ENCODE measurements around the gene ABCC11.

The ABCC11 gene

DNA sequence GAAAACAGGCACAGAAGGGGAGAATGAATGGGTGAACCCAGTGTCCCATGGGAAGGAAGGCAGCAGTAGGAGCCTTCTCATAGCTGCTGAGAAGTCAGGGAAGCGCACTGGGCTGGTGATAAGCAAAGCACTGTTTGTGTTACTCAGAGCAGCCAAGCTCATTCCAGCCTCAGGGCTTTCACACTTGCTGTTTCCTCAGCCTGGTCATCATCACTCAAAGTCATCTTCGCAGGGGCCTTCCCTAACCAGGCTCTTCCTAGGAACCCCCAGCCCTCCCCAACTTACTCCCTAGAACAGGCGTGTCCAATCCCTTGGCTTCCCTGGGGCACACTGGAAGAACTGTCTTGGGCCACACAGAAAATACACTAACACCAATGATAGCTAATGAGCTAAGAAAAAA is 35.3 kb downstream of the ABCC11 start:
- no peak overlapping the region for H3K4me2 ChIP-seq (ENCODE audit: insufficient read depth, low read length)
- ATAC-seq (ENCODE audit: insufficient read depth, low read depth), result no peak

DNA sequence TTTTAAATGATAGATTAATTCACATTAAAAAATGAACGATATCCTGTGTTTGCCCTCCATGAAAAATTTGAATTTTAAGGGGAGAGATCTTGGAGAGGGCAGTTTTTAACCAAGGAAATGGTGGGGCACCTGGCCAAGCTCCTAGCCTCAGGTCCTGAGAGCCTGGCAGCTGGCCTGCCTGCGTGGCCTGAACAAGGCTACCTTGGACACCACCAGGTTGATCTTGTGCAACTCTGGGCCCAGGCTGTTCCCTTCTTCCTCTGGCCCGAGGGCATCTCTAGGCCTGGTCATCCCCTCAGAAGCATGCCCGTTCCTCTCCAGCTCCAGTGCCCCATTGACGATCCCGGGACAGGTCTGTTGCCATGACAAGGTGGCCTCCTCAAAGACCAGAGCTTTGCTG is 36.6 kb downstream of the ABCC11 start:
- TF ChIP-seq EZH2 (IDR thresholded peaks at IDR 0.05; ENCODE audit: borderline replicate concordance, low read depth, low read length, severe bottlenecking), result no peak
- TF ChIP-seq, protein P1, sequence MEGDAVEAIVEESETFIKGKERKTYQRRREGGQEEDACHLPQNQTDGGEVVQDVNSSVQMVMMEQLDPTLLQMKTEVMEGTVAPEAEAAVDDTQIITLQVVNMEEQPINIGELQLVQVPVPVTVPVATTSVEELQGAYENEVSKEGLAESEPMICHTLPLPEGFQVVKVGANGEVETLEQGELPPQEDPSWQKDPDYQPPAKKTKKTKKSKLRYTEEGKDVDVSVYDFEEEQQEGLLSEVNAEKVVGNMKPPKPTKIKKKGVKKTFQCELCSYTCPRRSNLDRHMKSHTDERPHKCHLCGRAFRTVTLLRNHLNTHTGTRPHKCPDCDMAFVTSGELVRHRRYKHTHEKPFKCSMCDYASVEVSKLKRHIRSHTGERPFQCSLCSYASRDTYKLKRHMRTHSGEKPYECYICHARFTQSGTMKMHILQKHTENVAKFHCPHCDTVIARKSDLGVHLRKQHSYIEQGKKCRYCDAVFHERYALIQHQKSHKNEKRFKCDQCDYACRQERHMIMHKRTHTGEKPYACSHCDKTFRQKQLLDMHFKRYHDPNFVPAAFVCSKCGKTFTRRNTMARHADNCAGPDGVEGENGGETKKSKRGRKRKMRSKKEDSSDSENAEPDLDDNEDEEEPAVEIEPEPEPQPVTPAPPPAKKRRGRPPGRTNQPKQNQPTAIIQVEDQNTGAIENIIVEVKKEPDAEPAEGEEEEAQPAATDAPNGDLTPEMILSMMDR (IDR thresholded peaks at IDR 0.05; ENCODE audit: borderline replicate concordance, extremely low read depth, low read length, poor library complexity, severe bottlenecking), result no peak
- Histone ChIP-seq H3K27ac (ENCODE audit: low read length) (no peak overlapping the region), H3K9me3 (ENCODE audit: insufficient read depth, low read length, severe bottlenecking) (no peaks in the 10 kb centered on the region), H2AFZ (ENCODE audit: low read depth, low read length) (no peak overlapping the region), H3K36me3 (ENCODE audit: insufficient read depth, low read length) (no peaks in the 10 kb centered on the region), H3K4me1 (ENCODE audit: insufficient read depth, low read length) (no peaks in the 10 kb centered on the region), H3K4me2 (ENCODE audit: insufficient read depth, low read length) (no peak overlapping the region), H3K79me2 (ENCODE audit: insufficient read depth, low read length) (no peaks in the 10 kb centered on the region), H3K9ac (ENCODE audit: low read depth, low read length) (no peak overlapping the region), H4K20me1 (ENCODE audit: insufficient read depth, low read length) (no peaks in the 10 kb centered on the region), H3K27me3 (ENCODE audit: insufficient read depth, low read length, poor library complexity) (peaks cover 3% of the 10 kb centered on the region), H3K4me3 (ENCODE audit: low read depth in 1 of 2, low read length in 2 of 2) (no peak overlapping the region)
- DNase-seq (no peak), ATAC-seq (ENCODE audit: insufficient read depth, low read depth) (no peak)

More for the DNA sequence above, 35.3 kb downstream of the ABCC11 start:
- Histone ChIP-seq H3K4me1 (ENCODE audit: insufficient read depth, low read length) (no peaks in the 10 kb centered on the region), H3K79me2 (ENCODE audit: insufficient read depth, low read length) (no peaks in the 10 kb centered on the region), H3K4me3 (ENCODE audit: low read depth in 1 of 2, low read length in 2 of 2) (no peak overlapping the region), H3K36me3 (ENCODE audit: insufficient read depth, low read length) (no peaks in the 10 kb centered on the region), H2AFZ (ENCODE audit: low read depth, low read length) (no peak overlapping the region), H4K20me1 (ENCODE audit: insufficient read depth, low read length) (no peaks in the 10 kb centered on the region), H3K27ac (ENCODE audit: low read length) (no peak overlapping the region), H3K9ac (ENCODE audit: low read depth, low read length) (no peak overlapping the region), H3K27me3 (ENCODE audit: insufficient read depth, low read length, poor library complexity) (no peaks in the 10 kb centered on the region), H3K9me3 (ENCODE audit: insufficient read depth, low read length, severe bottlenecking) (no peaks in the 10 kb centered on the region)
- TF ChIP-seq, protein P1 (IDR thresholded peaks at IDR 0.05; ENCODE audit: borderline replicate concordance, extremely low read depth, low read length, poor library complexity, severe bottlenecking), result no peak
- TF ChIP-seq EZH2 (IDR thresholded peaks at IDR 0.05; ENCODE audit: borderline replicate concordance, low read depth, low read length, severe bottlenecking), result no peak
- no peak for DNase-seq

DNA sequence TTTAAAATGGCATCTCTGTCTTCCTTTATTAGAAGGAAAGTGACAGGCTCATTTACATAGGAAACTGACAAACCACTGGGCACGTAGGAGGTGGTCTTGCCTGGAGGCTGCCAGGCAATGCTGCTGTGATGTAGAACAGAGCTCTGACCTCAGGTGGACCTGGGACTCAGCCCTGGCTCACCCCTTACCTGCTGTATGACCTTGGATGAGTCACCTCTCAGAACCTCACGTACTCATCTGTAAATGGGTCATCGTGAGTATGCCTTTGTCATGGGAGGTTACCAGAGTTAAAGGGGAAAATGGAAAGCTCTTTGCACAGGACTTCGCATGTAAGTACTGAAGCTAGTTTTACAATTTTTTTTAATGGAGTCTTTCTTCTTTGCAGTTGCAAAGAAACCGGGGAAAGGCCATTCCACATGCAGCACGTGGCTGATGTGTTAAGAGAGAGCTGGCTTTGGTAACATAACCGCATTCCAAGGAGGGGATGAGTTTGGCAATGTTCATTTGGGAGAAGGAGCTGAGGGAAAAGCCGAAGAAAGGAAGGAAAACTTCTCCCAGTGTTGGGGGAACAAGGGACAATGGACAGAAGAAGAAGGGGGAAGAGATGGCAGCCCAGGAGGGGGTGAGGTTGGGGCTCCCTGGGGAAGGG is 40.6 kb downstream of the ABCC11 start:
- ATAC-seq (ENCODE audit: insufficient read depth, low read depth) (no peak), DNase-seq (no peak)
- no peak overlapping the region for H3K4me2 ChIP-seq (ENCODE audit: insufficient read depth, low read length)
- no peaks in the 10 kb centered on the region for H3K4me1 ChIP-seq (ENCODE audit: insufficient read depth, low read length)
- H3K27me3 ChIP-seq (ENCODE audit: insufficient read depth, low read length, poor library complexity), result peaks cover 7% of the 10 kb centered on the region
- no peaks in the 10 kb centered on the region for H3K36me3 ChIP-seq (ENCODE audit: insufficient read depth, low read length)
- H3K4me3 ChIP-seq (ENCODE audit: low read depth in 1 of 2, low read length in 2 of 2), result no peak overlapping the region
- H2AFZ ChIP-seq (ENCODE audit: low read depth, low read length), result no peak overlapping the region
- H3K9ac ChIP-seq (ENCODE audit: low read depth, low read length), result no peak overlapping the region
- no peaks in the 10 kb centered on the region for H3K79me2 ChIP-seq (ENCODE audit: insufficient read depth, low read length)
- H3K27ac ChIP-seq (ENCODE audit: low read length), result no peak overlapping the region
- H3K9me3 ChIP-seq (ENCODE audit: insufficient read depth, low read length, severe bottlenecking), result no peaks in the 10 kb centered on the region
- TF ChIP-seq EZH2 (IDR thresholded peaks at IDR 0.05; ENCODE audit: borderline replicate concordance, low read depth, low read length, severe bottlenecking), result no peak
- TF ChIP-seq, protein P1 (IDR thresholded peaks at IDR 0.05; ENCODE audit: borderline replicate concordance, extremely low read depth, low read length, poor library complexity, severe bottlenecking), result no peak
- H4K20me1 ChIP-seq (ENCODE audit: insufficient read depth, low read length), result 0 out of 2 replicates have a peak, but pooled peaks cover 2% of the 10 kb centered on the region
